ENCODE data around the gene CNOT4.

GRCh38 chr7:135537453-135537852 lies 27.6 kb upstream of the CNOT4 start:
- TF ChIP-seq FOSL1 (IDR thresholded peaks at IDR 0.05; ENCODE audit: low read depth): no peak
- TF ChIP-seq EZH2phosphoT487 (IDR thresholded peaks at IDR 0.05; ENCODE audit: borderline replicate concordance): no peak
- TF ChIP-seq POLR2A (IDR thresholded peaks at IDR 0.05; ENCODE audit: borderline replicate concordance, extremely low read depth, insufficient read depth, insufficient read length): no peak
- no peak for TF ChIP-seq CTCF (IDR thresholded peaks at IDR 0.05 in 2 of 3, conservative IDR thresholded peaks at IDR 0.05 in 1 of 3; ENCODE audit: borderline replicate concordance in 1 of 3, insufficient read depth in 1 of 3, low read depth in 2 of 3, low read length in 2 of 3)
- TF ChIP-seq ELF1 (IDR thresholded peaks at IDR 0.05; ENCODE audit: borderline replicate concordance, low read depth): no peak
- no peak for TF ChIP-seq REST (IDR thresholded peaks at IDR 0.05; ENCODE audit: low read depth)
- no peak for TF ChIP-seq ZFX (IDR thresholded peaks at IDR 0.05)
- no peak for TF ChIP-seq TCF7L2 (IDR thresholded peaks at IDR 0.05; ENCODE audit: borderline replicate concordance, extremely low read depth, insufficient read depth, insufficient read length)
- TF ChIP-seq RAD21 (IDR thresholded peaks at IDR 0.05; ENCODE audit: low read depth): no peak
- TF ChIP-seq SIN3A (IDR thresholded peaks at IDR 0.05; ENCODE audit: low read depth): no peak
- no peak for TF ChIP-seq CEBPB (IDR thresholded peaks at IDR 0.05; ENCODE audit: low read depth)
